Suprapubic skin (tissue), 3 donors: ENCODE measurements around the gene FCRLA.

Experiments
- POLR2A ChIP-seq, 2 donors: fragments of 450-650 bp; IDR thresholded peaks; one replicate each; pipeline ENCODE4 v1.6.1; 2017; ENCODE audit warnings: antibody characterized with exemption in 2 of 2, mild to moderate bottlenecking in 2 of 2, moderate library complexity in 2 of 2
- TF ChIP-seq, protein P1 (sequence below), 2 donors: fragments of 200-600 bp in 1 of 2; fragments of 450-650 bp in 1 of 2; sonication (generic) in 1 of 2; IDR thresholded peaks; one replicate each; pipeline ENCODE4 v1.5.1; 2016 to 2019; ENCODE audit warnings: antibody characterized with exemption in 2 of 2, mild to moderate bottlenecking in 1 of 2, moderate library complexity in 1 of 2

DNA sequence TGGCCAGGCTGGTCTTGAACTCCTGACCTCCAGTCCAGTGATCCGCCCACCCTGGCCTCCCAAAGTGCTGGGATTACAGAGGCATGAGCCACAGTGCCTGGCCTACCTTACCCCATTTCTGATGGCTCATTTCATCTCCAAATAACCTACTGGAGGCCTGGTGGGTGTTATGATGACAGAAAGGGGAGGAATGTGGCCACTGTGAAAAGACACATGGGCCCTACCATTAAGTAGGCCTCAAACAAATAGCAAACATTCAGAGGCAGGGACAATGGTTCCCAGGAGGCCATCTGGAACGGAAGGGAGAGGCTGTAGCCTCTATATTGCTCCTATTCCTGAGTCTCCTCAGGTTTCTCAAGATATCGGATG lies 932 bp upstream of the FCRLA start:
- TF ChIP-seq, protein P1, sequence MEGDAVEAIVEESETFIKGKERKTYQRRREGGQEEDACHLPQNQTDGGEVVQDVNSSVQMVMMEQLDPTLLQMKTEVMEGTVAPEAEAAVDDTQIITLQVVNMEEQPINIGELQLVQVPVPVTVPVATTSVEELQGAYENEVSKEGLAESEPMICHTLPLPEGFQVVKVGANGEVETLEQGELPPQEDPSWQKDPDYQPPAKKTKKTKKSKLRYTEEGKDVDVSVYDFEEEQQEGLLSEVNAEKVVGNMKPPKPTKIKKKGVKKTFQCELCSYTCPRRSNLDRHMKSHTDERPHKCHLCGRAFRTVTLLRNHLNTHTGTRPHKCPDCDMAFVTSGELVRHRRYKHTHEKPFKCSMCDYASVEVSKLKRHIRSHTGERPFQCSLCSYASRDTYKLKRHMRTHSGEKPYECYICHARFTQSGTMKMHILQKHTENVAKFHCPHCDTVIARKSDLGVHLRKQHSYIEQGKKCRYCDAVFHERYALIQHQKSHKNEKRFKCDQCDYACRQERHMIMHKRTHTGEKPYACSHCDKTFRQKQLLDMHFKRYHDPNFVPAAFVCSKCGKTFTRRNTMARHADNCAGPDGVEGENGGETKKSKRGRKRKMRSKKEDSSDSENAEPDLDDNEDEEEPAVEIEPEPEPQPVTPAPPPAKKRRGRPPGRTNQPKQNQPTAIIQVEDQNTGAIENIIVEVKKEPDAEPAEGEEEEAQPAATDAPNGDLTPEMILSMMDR (IDR thresholded peaks at IDR 0.05) = no peak
- no peak for TF ChIP-seq POLR2A (IDR thresholded peaks at IDR 0.05)
